MCF 10A (cell line): Measurements from ENCODE around the gene MACF1. TPM values are rescaled to one million over a fixed set of nuclear protein-coding genes. Genes with fewer than 3 reads are reported as not detected.

Experiments
- BruUV-seq: library from RNA; stranded (reverse); fragments of 400-500 nt; replicated peaks from 2 replicates; lab custom pipeline; 2021; lab: Mats Ljungman, UMichigan
- CTCF ChIA-PET: fragments of 300-600 bp; sonication (Branson Sonifier 250); formaldehyde crosslinking; extraction: SDS; loops from one replicate; lab custom pipeline; 2021; ENCODE audit warnings: antibody characterized with exemption, inconsistent platforms; lab: Yijun Ruan, JAX
- POLR2A ChIA-PET: fragments of 300-600, 350-650 bp; sonication (Branson Sonifier 250); formaldehyde crosslinking; extraction: SDS; loops from one replicate; lab custom pipeline; 2020; ENCODE audit warnings: antibody characterized with exemption, inconsistent platforms; lab: Yijun Ruan, JAX
- DNase-seq: peaks from one replicate; pipeline ENCODE4 v3.0.0-alpha.2; 2018; ENCODE audit not compliant: unreplicated experiment
- H3K27ac Mint-ChIP-seq: one replicate; pipeline ENCODE4 v1.8.0; 2022; ENCODE audit warnings: mild to moderate bottlenecking, low read depth, mixed read lengths; ENCODE audit not compliant: unreplicated experiment
- H3K27me3 Mint-ChIP-seq: one replicate; pipeline ENCODE4 v1.8.0; 2022; ENCODE audit warnings: mixed read lengths; ENCODE audit not compliant: insufficient read depth, unreplicated experiment
- H3K36me3 Mint-ChIP-seq: one replicate; pipeline ENCODE4 v1.8.0; 2022; ENCODE audit warnings: mild to moderate bottlenecking, moderate library complexity, mixed read lengths; ENCODE audit not compliant: insufficient read depth, unreplicated experiment
- H3K4me1 Mint-ChIP-seq: one replicate; pipeline ENCODE4 v1.8.0; 2022; ENCODE audit warnings: mixed read lengths; ENCODE audit not compliant: insufficient read depth, unreplicated experiment
- H3K4me3 Mint-ChIP-seq: one replicate; pipeline ENCODE4 v1.8.0; 2022; ENCODE audit warnings: mild to moderate bottlenecking, moderate library complexity, mixed read lengths; ENCODE audit not compliant: unreplicated experiment
- H3K9me3 Mint-ChIP-seq: one replicate; pipeline ENCODE4 v1.8.0; 2022; ENCODE audit warnings: mixed read lengths; ENCODE audit not compliant: unreplicated experiment
- intact Hi-C: fragments of 100-400 bp; cut with micrococcal nuclease; formaldehyde crosslinking; loops from 2 replicates; pipeline ENCODE4 v1.14.1; 2022
- total RNA-seq: library from RNA; stranded (reverse); gene quantifications from 2 replicates; pipeline ENCODE4 v1.2.3, GENCODE V29; 2022
- TF ChIP-seq, protein P1 (sequence below): fragments of 200-600 bp; IDR thresholded peaks from one replicate; pipeline ENCODE4 v1.8.0; 2022; ENCODE audit warnings: antibody characterized with exemption, mild to moderate bottlenecking; ENCODE audit not compliant: unreplicated experiment

The MACF1 gene
- total RNA-seq, 1 experiment from 2014 or later = 188 TPM

DNA sequence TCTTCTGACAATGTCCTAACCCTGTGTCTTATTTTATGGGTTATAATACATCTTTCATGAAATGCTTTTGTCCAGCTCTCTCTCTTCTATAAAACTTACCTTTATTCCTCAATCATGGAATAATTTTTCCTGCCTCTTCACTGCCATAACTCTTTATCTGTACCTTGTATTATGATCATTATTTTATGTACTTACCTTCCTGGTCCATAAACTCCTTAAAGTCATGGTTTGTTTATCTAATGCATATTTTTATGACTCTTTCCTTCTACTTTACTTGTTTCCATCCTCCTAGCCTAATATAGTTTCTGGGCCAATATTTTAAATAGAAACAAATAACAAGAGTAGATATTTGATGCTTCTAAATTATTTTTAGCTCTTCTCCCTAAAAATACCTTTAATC is 221.1 kb downstream of the MACF1 start:
- intact Hi-C loops = no loop called here
- BruUV-seq = no TSS peak
- DNase-seq = no peak
- TF ChIP-seq, protein P1, sequence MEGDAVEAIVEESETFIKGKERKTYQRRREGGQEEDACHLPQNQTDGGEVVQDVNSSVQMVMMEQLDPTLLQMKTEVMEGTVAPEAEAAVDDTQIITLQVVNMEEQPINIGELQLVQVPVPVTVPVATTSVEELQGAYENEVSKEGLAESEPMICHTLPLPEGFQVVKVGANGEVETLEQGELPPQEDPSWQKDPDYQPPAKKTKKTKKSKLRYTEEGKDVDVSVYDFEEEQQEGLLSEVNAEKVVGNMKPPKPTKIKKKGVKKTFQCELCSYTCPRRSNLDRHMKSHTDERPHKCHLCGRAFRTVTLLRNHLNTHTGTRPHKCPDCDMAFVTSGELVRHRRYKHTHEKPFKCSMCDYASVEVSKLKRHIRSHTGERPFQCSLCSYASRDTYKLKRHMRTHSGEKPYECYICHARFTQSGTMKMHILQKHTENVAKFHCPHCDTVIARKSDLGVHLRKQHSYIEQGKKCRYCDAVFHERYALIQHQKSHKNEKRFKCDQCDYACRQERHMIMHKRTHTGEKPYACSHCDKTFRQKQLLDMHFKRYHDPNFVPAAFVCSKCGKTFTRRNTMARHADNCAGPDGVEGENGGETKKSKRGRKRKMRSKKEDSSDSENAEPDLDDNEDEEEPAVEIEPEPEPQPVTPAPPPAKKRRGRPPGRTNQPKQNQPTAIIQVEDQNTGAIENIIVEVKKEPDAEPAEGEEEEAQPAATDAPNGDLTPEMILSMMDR = no peak
- peaks cover 11% of the 10 kb centered on the region for H3K4me1 Mint-ChIP-seq
- H3K36me3 Mint-ChIP-seq = peaks cover 70% of the 10 kb centered on the region
- no peak overlapping the region for H3K4me3 Mint-ChIP-seq
- H3K27me3 Mint-ChIP-seq = no peaks in the 10 kb centered on the region
- H3K27ac Mint-ChIP-seq = peak overlapping the region; percentile 43
- H3K9me3 Mint-ChIP-seq = no peaks in the 10 kb centered on the region
- ChIA-PET CTCF (interaction anchor here (0.6 to 1.8 kb wide), 2 partner anchors 14 to 40 kb away, joined by 3 to 7 read pairs; no protein-coding TSS in a partner anchor), POLR2A (interaction anchor here (1.2 kb wide), 1 partner anchor 15 kb away, joined by 3 read pairs; no protein-coding TSS in a partner anchor)

DNA sequence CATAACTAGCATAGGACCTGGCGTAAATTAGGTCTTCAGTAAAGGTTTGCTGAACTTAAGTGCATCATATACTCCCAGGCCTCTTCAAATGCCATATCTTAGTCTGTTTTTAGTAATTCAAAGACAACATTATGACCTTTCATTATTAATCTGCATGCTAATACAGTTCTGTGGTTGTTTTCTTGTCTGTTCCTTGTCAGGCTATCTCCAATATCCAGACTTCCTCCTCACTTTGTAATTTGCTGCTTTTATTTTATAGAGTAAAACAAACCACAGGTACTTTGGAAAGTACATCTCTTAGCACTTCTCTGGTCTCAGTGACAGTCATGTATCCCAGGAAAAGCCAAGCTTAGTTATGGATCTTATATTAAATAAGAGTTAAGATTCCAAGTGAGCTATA is 221.9 kb downstream of the MACF1 start:
- H3K9me3 Mint-ChIP-seq = no peaks in the 10 kb centered on the region
- peaks cover 74% of the 10 kb centered on the region for H3K36me3 Mint-ChIP-seq
- peak overlapping the region; percentile 32 for H3K27ac Mint-ChIP-seq
- H3K4me3 Mint-ChIP-seq = no peak overlapping the region
- TF ChIP-seq, protein P1 = no peak
- H3K4me1 Mint-ChIP-seq = peaks cover 11% of the 10 kb centered on the region
- BruUV-seq = no TSS peak
- POLR2A ChIA-PET = interaction anchor here (0.7 to 0.9 kb wide), 2 partner anchors 11 to 106 kb away, joined by 3 read pairs; no protein-coding TSS in a partner anchor
- no peak for DNase-seq
- H3K27me3 Mint-ChIP-seq = no peaks in the 10 kb centered on the region
- CTCF ChIA-PET = interaction anchor here (0.6 kb wide), 1 partner anchor 38 kb away, joined by 3 read pairs; no protein-coding TSS in a partner anchor
- intact Hi-C loops = no loop called here

DNA sequence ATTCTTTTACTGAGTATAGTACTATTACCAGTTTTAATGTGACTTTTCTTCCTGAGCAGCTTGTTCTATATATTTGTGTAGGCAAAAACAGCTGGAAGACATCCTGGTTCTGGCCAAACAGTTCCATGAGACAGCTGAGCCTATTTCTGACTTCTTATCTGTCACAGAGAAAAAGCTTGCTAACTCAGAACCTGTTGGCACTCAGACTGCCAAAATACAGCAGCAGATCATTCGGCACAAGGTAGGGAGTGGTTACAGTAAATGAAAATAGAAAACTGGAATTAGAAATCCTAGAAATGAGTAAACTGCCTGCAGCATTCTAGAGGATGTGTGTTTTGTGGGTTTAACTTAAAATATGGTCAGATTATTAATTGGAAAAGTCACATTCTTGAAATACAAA is 222.9 kb downstream of the MACF1 start:
- peak overlapping the region; percentile 32 for H3K27ac Mint-ChIP-seq
- H3K4me1 Mint-ChIP-seq = peaks cover 11% of the 10 kb centered on the region

DNA sequence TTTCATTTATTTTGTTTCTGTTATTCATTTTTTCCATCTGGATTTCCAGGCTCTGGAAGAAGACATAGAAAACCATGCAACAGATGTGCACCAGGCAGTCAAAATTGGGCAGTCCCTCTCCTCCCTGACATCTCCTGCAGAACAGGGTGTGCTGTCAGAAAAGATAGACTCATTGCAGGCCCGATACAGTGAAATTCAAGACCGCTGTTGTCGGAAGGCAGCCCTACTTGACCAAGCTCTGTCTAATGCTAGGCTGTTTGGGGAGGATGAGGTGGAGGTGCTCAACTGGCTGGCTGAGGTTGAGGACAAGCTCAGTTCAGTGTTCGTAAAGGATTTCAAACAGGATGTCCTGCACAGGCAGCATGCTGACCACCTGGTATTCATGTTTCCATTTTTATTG is 223.4 kb downstream of the MACF1 start:
- Mint-ChIP-seq H3K27me3 (no peaks in the 10 kb centered on the region), H3K36me3 (peaks cover 73% of the 10 kb centered on the region), H3K9me3 (no peaks in the 10 kb centered on the region), H3K4me1 (peaks cover 11% of the 10 kb centered on the region), H3K4me3 (no peak overlapping the region), H3K27ac (no peak overlapping the region)
- POLR2A ChIA-PET = interaction anchor here (0.6 kb wide), 2 partner anchors 16 to 58 kb away, joined by 3 read pairs; no protein-coding TSS in a partner anchor
- intact Hi-C loops = no loop called here
- TF ChIP-seq, protein P1 = no peak
- TSS peak; percentile 13 for BruUV-seq
- DNase-seq = no peak
- CTCF ChIA-PET = interaction anchor here (1.3 kb wide), 1 partner anchor 16 kb away, joined by 7 read pairs; no protein-coding TSS in a partner anchor

More for the DNA sequence above, 222.9 kb downstream of the MACF1 start:
- H3K36me3 Mint-ChIP-seq = peaks cover 73% of the 10 kb centered on the region
- CTCF ChIA-PET = interaction anchor here (1.3 kb wide), 1 partner anchor 16 kb away, joined by 7 read pairs; no protein-coding TSS in a partner anchor
- no TSS peak for BruUV-seq
- H3K27me3 Mint-ChIP-seq = no peaks in the 10 kb centered on the region
- TF ChIP-seq, protein P1 = no peak
- H3K9me3 Mint-ChIP-seq = no peaks in the 10 kb centered on the region
- no peak for DNase-seq
- POLR2A ChIA-PET = interaction anchor here (0.6 to 0.9 kb wide), 3 partner anchors 10 to 58 kb away, joined by 3 read pairs; no protein-coding TSS in a partner anchor
- no peak overlapping the region for H3K4me3 Mint-ChIP-seq
- intact Hi-C loops = no loop called here
